Activated B cell treated with CpG ODN at 0.5 μM for 24 hours (primary cell): ENCODE results near the gene TMED6. TPM values are rescaled to one million over a fixed set of nuclear protein-coding genes. Genes with fewer than 3 reads are reported as not detected.

ENCODE experiments used
- ATAC-seq: fragments of 200-7000 bp; cut with Tn5 transposase; one replicate; pipeline ENCODE4 v1.10.0; 2021; ENCODE audit warnings: low read depth, mild to moderate bottlenecking, moderate library complexity
- CTCF ChIA-PET: fragments of 350-600 bp; sonication (Branson Sonifier 250); formaldehyde crosslinking; loops from one replicate; lab custom pipeline; 2021; ENCODE audit warnings: antibody characterized with exemption; lab: Charles Lee
- POLR2A ChIA-PET: fragments of 350-600 bp; sonication (Branson Sonifier 250); formaldehyde crosslinking; loops from one replicate; lab custom pipeline; 2021; ENCODE audit warnings: antibody characterized with exemption; lab: Charles Lee
- DNase-seq: peaks from one replicate; pipeline ENCODE4 v3.0.0; 2022
- H3K27ac Mint-ChIP-seq: one replicate; pipeline ENCODE4 v1.8.0; 2020; ENCODE audit warnings: mixed read lengths
- H3K27me3 Mint-ChIP-seq: one replicate; pipeline ENCODE4 v1.8.0; 2021; ENCODE audit warnings: mixed read lengths
- H3K36me3 Mint-ChIP-seq: one replicate; pipeline ENCODE4 v1.8.0; 2021; ENCODE audit warnings: low read depth, mixed read lengths
- H3K4me1 Mint-ChIP-seq: one replicate; pipeline ENCODE4 v1.8.0; 2021; ENCODE audit warnings: mixed read lengths
- H3K4me3 Mint-ChIP-seq: one replicate; pipeline ENCODE4 v1.8.0; 2020; ENCODE audit warnings: mild to moderate bottlenecking, mixed read lengths
- H3K9me3 Mint-ChIP-seq: one replicate; pipeline ENCODE4 v1.8.0; 2020; ENCODE audit warnings: mixed read lengths
- intact Hi-C: fragments of 100-400 bp; cut with micrococcal nuclease; formaldehyde crosslinking; loops from one replicate; pipeline ENCODE4 v1.15.1; 2024
- total RNA-seq: library from RNA; stranded (reverse); gene quantifications from 2 replicates; pipeline ENCODE4 v1.2.3, GENCODE V29; 2022
- TF ChIP-seq, protein P1 (sequence below): fragments of 200-600 bp; IDR thresholded peaks from one replicate; pipeline ENCODE4 v1.8.0; 2022; ENCODE audit warnings: antibody characterized with exemption, mild to moderate bottlenecking

TMED6 gene
- 2.0 and 2.8 TPM in 2 replicates for total RNA-seq

DNA sequence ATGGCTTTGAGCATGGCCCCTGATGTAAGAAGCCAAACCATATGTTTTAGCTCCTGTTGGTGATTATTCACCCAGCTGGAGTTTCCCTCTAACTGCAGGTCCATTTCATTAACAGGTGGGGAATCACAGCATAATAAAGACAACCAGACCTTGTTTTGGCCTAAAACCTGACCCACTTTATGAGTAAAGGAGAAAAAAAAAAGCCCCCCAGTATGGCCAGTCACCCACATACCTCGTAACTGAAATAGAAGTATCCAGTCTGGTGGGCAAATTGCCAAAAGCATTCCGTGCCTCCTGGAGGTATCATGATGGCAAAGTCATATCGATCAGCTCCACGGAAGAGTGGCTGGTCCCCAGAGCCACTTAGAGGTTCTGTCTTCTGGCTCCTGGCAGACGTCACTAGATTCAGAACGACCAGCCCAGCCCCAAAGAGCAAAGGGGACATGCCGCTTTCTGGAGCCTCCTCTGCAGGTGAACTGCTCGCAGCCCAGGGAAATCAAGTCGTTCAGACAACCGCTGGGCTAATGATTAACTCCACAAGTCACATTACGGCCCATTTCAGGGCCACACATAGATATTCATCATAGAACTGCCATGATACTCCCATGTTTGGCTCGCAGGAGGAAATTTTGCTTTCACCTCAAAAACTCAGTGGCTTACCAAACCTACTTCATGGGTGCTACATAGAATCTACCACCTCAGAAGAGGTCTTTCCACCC, at the start of gene TMED6:
TSS of gene TMED6 (minus strand) at position 478 of the 719 bp plus-strand sequence. CDS start at position 445, 33 bp downstream.
- H3K9me3 Mint-ChIP-seq, result no peaks in the 10 kb centered on the region
- ATAC-seq (no peak), DNase-seq (no peak)
- H3K4me1 Mint-ChIP-seq, result no peaks in the 10 kb centered on the region
- H3K27me3 Mint-ChIP-seq, result no peaks in the 10 kb centered on the region
- no peak within 1 kb of the TSS for H3K4me3 Mint-ChIP-seq
- intact Hi-C loops, result no loop called here
- no peak within 1 kb of the TSS for H3K27ac Mint-ChIP-seq
- peaks cover 56% of the 10 kb centered on the region for H3K36me3 Mint-ChIP-seq
- POLR2A ChIA-PET, result no interaction called here
- CTCF ChIA-PET, result no interaction called here
- TF ChIP-seq, protein P1, sequence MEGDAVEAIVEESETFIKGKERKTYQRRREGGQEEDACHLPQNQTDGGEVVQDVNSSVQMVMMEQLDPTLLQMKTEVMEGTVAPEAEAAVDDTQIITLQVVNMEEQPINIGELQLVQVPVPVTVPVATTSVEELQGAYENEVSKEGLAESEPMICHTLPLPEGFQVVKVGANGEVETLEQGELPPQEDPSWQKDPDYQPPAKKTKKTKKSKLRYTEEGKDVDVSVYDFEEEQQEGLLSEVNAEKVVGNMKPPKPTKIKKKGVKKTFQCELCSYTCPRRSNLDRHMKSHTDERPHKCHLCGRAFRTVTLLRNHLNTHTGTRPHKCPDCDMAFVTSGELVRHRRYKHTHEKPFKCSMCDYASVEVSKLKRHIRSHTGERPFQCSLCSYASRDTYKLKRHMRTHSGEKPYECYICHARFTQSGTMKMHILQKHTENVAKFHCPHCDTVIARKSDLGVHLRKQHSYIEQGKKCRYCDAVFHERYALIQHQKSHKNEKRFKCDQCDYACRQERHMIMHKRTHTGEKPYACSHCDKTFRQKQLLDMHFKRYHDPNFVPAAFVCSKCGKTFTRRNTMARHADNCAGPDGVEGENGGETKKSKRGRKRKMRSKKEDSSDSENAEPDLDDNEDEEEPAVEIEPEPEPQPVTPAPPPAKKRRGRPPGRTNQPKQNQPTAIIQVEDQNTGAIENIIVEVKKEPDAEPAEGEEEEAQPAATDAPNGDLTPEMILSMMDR, result no peak

DNA sequence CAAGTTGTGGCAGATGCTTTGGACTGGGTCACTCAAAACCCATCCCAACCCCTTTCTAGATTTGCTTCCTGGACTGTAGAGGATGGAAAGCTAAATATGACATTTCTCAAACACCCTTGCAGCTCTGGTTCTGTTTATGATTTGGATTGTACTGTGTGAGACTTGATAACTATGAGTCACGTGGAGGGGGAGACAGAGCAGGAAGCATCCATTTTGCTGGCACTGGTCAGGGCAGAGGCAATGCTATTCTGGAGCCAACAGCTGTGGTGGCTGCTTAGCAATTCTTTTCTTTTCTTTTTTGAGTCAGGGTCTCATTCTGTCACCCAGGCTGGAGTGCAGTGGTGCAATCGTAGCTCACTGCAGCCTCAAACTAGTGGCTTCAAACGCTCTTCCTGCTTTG, 47.8 kb upstream of the TMED6 start:
- ChIA-PET POLR2A (no interaction called here), CTCF (no interaction called here)
- peaks cover 20% of the 10 kb centered on the region for H3K4me1 Mint-ChIP-seq
- no peak for DNase-seq
- ATAC-seq, result no peak
- H3K27me3 Mint-ChIP-seq, result no peaks in the 10 kb centered on the region
- H3K4me3 Mint-ChIP-seq, result no peak overlapping the region
- H3K27ac Mint-ChIP-seq, result no peak overlapping the region
- TF ChIP-seq, protein P1, result no peak
- H3K9me3 Mint-ChIP-seq, result no peaks in the 10 kb centered on the region
- H3K36me3 Mint-ChIP-seq, result no peaks in the 10 kb centered on the region
- intact Hi-C loops, result loop anchor here (5.0 kb wide), 2 partner anchors 68 to 533 kb away; no protein-coding TSS in a partner anchor

DNA sequence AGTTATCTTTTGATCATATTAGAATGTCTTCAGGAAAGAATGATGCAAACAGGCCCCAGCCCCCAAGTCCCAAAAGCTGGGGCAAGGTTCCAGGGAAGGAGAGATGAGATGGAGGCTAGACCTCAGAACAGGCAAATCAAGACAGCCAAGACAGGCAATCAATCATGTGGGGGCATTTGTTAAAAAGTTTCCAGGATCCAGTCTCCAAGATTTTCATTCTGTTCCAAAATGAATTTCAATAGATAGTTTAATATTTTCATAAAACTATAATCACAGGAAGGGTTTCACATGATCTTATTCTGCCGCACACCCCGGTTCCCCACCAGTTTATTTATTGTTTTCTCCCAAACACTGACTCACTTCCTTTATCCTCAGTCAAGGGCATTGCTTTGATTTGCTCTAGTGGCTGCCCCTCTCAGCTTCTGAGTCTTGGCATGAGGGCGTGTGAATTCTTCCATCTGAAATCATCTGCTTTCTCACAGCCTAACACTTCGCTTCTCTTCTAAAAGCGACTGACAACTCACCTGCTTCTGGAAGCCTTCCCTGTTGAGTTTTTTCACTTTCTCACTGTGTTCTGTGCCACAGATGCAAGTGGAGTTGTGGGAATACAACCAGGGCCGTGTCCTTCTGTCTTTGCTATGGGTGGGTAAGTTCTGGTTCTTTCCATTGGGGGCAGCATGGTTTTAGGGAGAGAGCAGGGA, 46.4 kb upstream of the TMED6 start:
- H3K27ac Mint-ChIP-seq, result no peak overlapping the region
- H3K27me3 Mint-ChIP-seq, result no peaks in the 10 kb centered on the region
- H3K9me3 Mint-ChIP-seq, result no peaks in the 10 kb centered on the region
- DNase-seq, result no peak
- H3K4me3 Mint-ChIP-seq, result no peak overlapping the region
- no peak for ATAC-seq
- TF ChIP-seq, protein P1, result no peak
- ChIA-PET POLR2A (interaction anchor here (0.6 to 0.7 kb wide), 2 partner anchors 72 to 152 kb away, joined by 3 to 5 read pairs; no protein-coding TSS in a partner anchor), CTCF (interaction anchor here (0.7 to 3.6 kb wide), 4 partner anchors 57 to 357 kb away, joined by 3 to 23 read pairs (median 6); partner anchors contain the start of gene NOB1)
- H3K4me1 Mint-ChIP-seq, result peaks cover 20% of the 10 kb centered on the region
- no peaks in the 10 kb centered on the region for H3K36me3 Mint-ChIP-seq
- intact Hi-C loops, result loop anchor here (2.0 to 5.0 kb wide), 4 partner anchors 27 to 534 kb away; partner anchors contain the start of gene CYB5B

DNA sequence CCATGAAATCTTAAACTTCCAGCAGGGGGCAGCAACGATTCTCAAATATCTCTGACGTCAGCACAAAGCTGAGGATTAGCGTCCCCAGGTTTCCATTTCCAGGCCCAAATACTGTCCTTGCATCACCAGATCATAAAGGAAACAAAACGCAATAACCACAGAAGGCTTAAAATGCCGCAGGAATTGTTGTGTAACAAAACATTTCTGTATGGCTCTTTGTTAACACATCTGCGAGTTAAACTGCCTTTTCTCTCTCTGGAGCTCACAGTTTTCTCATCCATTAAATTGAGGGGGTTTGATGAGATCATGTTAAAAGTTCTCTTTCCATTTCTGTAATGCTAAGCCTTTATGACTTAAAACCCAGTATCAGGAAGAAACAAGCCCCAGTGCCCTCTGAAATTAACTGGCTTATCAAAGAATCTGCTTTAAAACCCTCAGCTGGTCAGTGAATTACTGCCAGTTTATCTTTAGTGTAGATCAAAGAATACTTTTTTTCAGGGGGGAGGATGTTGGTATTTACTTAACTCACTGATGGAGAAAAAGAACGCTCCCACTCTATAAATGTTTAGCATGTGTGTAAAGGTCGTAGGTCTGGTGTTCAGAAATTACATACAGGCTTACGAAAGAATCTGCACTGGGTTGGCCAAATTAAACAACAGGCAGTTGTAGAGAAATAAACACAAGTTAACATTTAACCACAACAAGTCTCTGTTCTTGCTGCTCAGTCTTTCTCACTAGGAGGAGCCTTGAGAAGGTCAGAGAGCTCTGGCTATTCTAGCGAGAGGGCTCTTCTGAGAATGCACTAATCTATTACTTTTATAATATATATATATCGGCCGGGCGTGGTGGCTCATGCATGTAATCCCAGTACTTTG, 44.8 kb upstream of the TMED6 start:
- DNase-seq (no peak), ATAC-seq (peak; percentile 56)
- H3K9me3 Mint-ChIP-seq, result no peaks in the 10 kb centered on the region
- intact Hi-C loops, result loop anchor here (1.0 to 5.0 kb wide), 7 partner anchors 28 to 536 kb away; partner anchors contain the start of gene CYB5B
- TF ChIP-seq, protein P1, result no peak
- CTCF ChIA-PET, result interaction anchor here (0.7 to 3.6 kb wide), 46 partner anchors 8 to 366 kb away, joined by 3 to 23 read pairs (median 4); partner anchors contain the start of genes CYB5B, NOB1, NQO1 and WWP2
- H3K4me1 Mint-ChIP-seq, result peaks cover 10% of the 10 kb centered on the region
- POLR2A ChIA-PET, result interaction anchor here (0.7 to 1.9 kb wide), 10 partner anchors 11 to 358 kb away, joined by 3 to 11 read pairs (median 4); partner anchors contain the start of genes CYB5B, NFAT5, NOB1 and TERF2
- H3K27me3 Mint-ChIP-seq, result no peaks in the 10 kb centered on the region
- no peak overlapping the region for H3K4me3 Mint-ChIP-seq
- no peaks in the 10 kb centered on the region for H3K36me3 Mint-ChIP-seq
- H3K27ac Mint-ChIP-seq, result no peak overlapping the region
